GM18526 (cell line): ENCODE data around the gene RGL3.

Experiments
- POLR2A ChIP-seq: IDR thresholded peaks from 3 replicates; pipeline ENCODE4 v1.6.1; 2011; ENCODE audit not compliant: insufficient read length; ENCODE audit errors: extremely low read depth

Gene RGL3

DNA sequence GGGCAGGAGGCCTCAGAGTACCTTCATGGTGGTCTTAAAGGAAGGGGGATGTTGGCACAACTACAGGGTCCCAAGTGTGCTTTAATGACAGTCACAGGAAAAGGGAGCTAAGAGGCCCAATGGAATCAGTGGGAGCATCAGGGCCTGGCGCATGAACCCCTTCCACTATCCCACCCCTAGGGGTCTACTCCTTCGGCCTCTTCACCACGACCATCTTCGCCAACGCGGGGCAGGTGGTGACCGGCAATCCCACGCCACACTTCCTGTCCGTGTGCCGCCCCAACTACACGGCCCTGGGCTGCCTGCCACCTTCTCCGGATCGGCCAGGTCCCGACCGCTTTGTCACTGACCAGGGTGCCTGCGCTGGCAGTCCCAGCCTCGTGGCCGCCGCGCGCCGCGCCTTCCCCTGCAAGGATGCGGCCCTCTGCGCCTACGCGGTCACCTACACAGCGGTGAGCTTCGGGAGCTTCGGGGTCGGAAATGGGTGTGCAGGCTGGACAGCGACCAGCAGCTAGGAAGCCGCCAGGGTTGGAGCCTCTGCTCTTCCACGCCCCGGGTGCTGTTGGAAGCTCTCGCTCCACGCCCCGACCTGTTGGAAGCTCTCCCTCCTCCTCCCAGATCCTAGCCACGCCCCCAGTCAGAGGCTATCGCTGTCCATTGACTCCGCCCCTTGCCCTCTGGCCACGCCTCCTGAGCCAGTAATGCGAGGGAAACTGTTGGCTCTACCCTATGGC, 57.9 kb downstream of the RGL3 start:
- no peak for TF ChIP-seq POLR2A

- TF ChIP-seq POLR2A: no peak
Observed at GRCh38 chr19:11359421-11359820, 59.7 kb downstream of the RGL3 start.

GRCh38 chr19:11356676-11357550, 62.2 kb downstream of the RGL3 start:
- TF ChIP-seq POLR2A: no peak

DNA sequence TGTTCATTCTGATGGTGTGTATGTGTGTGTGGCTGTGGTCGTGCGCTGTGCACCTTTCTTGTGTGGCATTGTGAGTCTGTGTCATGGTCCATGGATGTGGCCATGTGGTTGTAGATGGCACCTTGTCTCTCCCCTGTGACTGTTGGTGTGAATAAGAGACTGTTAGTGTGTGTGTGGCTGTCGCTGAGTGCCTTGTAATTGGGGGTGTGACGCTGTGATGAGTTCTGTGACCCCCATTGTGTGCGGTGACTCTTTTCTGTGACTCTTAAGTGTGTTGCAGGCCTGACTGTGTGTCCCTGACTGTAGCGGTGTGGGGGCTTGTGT, 63.1 kb downstream of the RGL3 start:
- TF ChIP-seq POLR2A: no peak

GRCh38 chr19:11355160-11356073, 63.7 kb downstream of the RGL3 start, which contains the start of gene PLPPR2:
PLPPR2 (plus strand) TSS chr19:11355432; CDS start chr19:11357674, 2,242 bp downstream.
- TF ChIP-seq POLR2A: peak; percentile 30

- no peak for TF ChIP-seq POLR2A
Observed at GRCh38 chr19:11349171-11349570, 69.9 kb downstream of the RGL3 start.

GRCh38 chr19:11347546-11348039, 71.5 kb downstream of the RGL3 start:
- no peak for TF ChIP-seq POLR2A

DNA sequence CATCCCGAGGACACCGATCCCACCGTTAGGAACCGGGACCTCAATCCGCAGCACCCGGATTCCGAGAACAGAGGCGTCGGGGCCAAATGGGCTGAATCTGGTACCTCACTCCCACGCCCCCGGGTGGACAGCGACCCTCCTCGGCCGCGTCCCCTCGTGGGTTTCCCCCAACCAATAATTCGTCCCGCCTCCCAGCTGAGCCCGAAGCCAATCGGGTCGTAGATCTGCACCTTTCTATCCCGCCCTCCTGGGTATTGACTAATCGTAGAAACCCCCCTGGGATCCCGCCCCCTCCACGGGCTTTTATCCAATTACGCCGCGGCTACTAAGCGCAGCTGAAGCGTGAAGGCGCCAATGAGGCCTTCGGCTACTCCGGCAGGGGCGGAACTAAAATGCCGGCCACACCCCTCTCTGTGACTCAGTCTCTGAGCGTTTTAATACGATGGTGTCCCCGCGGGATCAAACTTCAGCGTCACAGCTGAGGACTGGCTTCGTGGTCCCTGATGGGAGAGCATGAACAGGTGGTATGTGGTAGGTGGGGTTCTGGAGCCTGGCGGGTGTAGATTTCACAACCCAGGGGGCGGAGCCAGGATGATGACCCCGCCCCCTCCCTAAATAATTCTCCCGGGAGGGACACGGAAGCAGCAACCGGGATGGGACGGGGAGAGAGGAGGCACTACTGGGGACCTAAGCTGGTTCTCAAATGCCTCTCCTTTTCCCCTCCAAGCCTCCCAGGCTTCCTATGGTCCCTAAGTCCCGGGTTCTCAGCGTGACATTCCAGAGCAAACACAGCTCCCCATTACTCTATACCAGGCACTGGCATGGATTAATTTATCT, 72.8 kb downstream of the RGL3 start, which contains the start of the genes CCDC159 and TMEM205:
TSS of gene CCDC159 (plus strand) at position 416 of the 837 bp plus-strand sequence. CDS start at position 504, 88 bp downstream.
TSS of gene TMEM205 (minus strand) at position 165 of the 837 bp plus-strand sequence. CDS start 649 bp downstream, outside the sequence.
- TF ChIP-seq POLR2A: peak; percentile 71

DNA sequence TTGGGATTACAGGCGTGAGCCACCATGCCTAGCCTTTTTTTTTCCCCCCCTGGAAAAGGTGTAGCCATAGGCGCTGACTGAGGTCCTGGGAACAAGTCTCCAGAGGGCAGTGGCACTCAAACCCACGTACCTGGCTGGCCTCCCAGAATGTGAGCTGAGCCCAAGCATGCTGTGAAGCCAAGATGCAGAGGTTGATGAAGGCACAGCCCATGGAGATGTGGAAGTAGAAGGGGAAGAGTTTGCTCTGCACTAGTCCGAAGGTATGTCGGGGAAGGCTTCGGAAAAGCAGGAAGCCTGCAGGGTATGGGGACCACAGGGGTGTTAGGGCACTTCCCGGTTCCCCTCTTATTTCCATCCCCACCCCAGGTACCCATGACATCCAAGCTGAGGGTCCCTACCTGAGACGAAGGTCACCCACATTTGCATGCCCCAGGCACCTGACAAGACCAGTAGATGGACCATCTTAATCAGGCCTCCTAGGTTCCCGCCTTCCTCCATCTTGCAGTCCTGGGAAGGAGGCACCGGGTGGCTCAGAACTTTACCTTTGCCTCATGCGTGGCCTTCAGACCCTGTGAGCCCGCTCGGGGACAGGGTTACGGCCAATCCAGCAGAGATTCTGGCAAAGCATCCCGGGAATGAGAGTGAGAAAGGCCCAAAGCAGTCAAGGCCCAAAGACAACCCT, 73.9 kb downstream of the RGL3 start:
- TF ChIP-seq POLR2A: no peak
